Gastroesophageal sphincter (tissue), 4 donors: Measurements from ENCODE around the gene CRKL. TPM values are rescaled to one million over a fixed set of nuclear protein-coding genes. Genes with fewer than 3 reads are reported as not detected.
A peak's percentile ranks its signal among the peaks of the same experiment; 100 is the strongest.
"Not testable (repeated sequence)": the region's sequence is repeated elsewhere in the genome, so short reads cannot be mapped to it uniquely, and the experiment has no call there.

ENCODE experiments used
- ATAC-seq: fragments of 150-250 bp; one replicate; pipeline ENCODE4 v1.9.1; 2016; ENCODE audit warnings: mild to moderate bottlenecking, moderate library complexity
- H3K27ac ChIP-seq, 4 donors: fragments of 200-600 bp; sonication (generic) in 3 of 4; 1 replicate in 3 of 4; 2 replicates in 1 of 4; pipeline ENCODE4 v1.5.1; 2016 to 2019
- H3K27me3 ChIP-seq: fragments of 200-600 bp; sonication (generic); one replicate; pipeline ENCODE4 v1.5.1; 2019
- H3K36me3 ChIP-seq, 2 donors: fragments of 200-600 bp; sonication (generic); one replicate each; pipeline ENCODE4 v1.5.1; 2019; ENCODE audit warnings: control low read depth in 1 of 2
- H3K4me1 ChIP-seq, 3 donors: fragments of 200-600 bp; sonication (generic); 1 replicate in 2 of 3; 2 replicates in 1 of 3; pipeline ENCODE4 v1.5.1; 2016 to 2019; ENCODE audit warnings: control low read depth in 2 of 3
- H3K4me3 ChIP-seq, 2 donors: fragments of 200-600 bp; sonication (generic); one replicate each; pipeline ENCODE4 v1.5.1; 2019; ENCODE audit warnings: mild to moderate bottlenecking in 1 of 2, moderate library complexity in 1 of 2
- H3K9me3 ChIP-seq, 3 donors: fragments of 200-600 bp; sonication (generic); one replicate each; pipeline ENCODE4 v1.5.1; 2017 to 2019; ENCODE audit warnings: control low read depth in 2 of 3
- CTCF ChIP-seq, 4 experiments: fragments of 200-600 bp in 2 of 4; fragments of 450-650 bp in 2 of 4; sonication (generic) in 1 of 4; IDR thresholded peaks; one replicate each; pipeline ENCODE4 v1.5.1; 2017 to 2019; ENCODE audit warnings: antibody characterized with exemption in 4 of 4, mild to moderate bottlenecking in 2 of 4, moderate library complexity in 2 of 4
- EP300 ChIP-seq: sonication (generic); formaldehyde crosslinking; IDR thresholded peaks from one replicate; pipeline ENCODE4 v1.6.1; 2017; ENCODE audit warnings: antibody characterized with exemption, mild to moderate bottlenecking
- POLR2A ChIP-seq, 2 donors: fragments of 450-650 bp; IDR thresholded peaks; one replicate each; pipeline ENCODE4 v1.6.1; 2017; ENCODE audit warnings: antibody characterized with exemption in 2 of 2, mild to moderate bottlenecking in 2 of 2, moderate library complexity in 1 of 2
- POLR2AphosphoS5 ChIP-seq: sonication (generic); formaldehyde crosslinking; IDR thresholded peaks from one replicate; pipeline ENCODE4 v1.6.1; 2017; ENCODE audit warnings: antibody characterized with exemption
- WGBS, 2 donors: methylation state at CpG; one replicate each; pipeline ENCODE4 v1.1.5; 2018; ENCODE audit warnings: low coverage in 1 of 2; 5-methylcytosine and 5-hydroxymethylcytosine counted together
- total RNA-seq, 4 donors: library from RNA; depleted of rRNA; stranded (reverse); fragments of >200 nt; gene quantifications; one replicate each; pipeline ENCODE4 v1.1.0, GENCODE V29; 2016

CRKL gene
- total RNA-seq, 4 donors from 2014 or later, result 42.5 to 55.8 (median 46.0) TPM

GRCh38 chr22:20937031-20937793 is 20.0 kb downstream of the CRKL start:
- TF ChIP-seq EP300 (no peak), POLR2A (IDR thresholded peaks at IDR 0.05) (no peak), POLR2AphosphoS5 (no peak), CTCF (IDR thresholded peaks at IDR 0.05) (no peak)
- no peak overlapping the region for H3K4me3 ChIP-seq
- WGBS, 2 donors, result 63 to 70% methylated on average over 4 to 6 of the region's 12 CpGs
- H3K27me3 ChIP-seq, result no peaks in the 10 kb centered on the region
- peaks cover 0 to 41% of the 10 kb centered on the region in 2 donors for H3K36me3 ChIP-seq
- ATAC-seq, result no peak
- H3K27ac ChIP-seq, result no peak overlapping the region
- no peaks in the 10 kb centered on the region for H3K9me3 ChIP-seq
- H3K4me1 ChIP-seq, result peaks cover 4 to 78% (median 20%) of the 10 kb centered on the region in 3 donors

- ATAC-seq, result no peak
- peaks cover 4 to 71% (median 22%) of the 10 kb centered on the region in 3 donors for H3K4me1 ChIP-seq
- TF ChIP-seq EP300 (no peak), CTCF (IDR thresholded peaks at IDR 0.05) (no peak), POLR2AphosphoS5 (no peak), POLR2A (IDR thresholded peaks at IDR 0.05) (no peak)
- no peak overlapping the region for H3K4me3 ChIP-seq
- H3K27ac ChIP-seq, result no peak overlapping the region
- no peaks in the 10 kb centered on the region for H3K27me3 ChIP-seq
- H3K36me3 ChIP-seq, result peaks cover 0 to 41% of the 10 kb centered on the region in 2 donors
- no peaks in the 10 kb centered on the region for H3K9me3 ChIP-seq
- 58 to 73% methylated on average over 5 to 8 of the region's 8 CpGs for WGBS, 2 donors
These were observed 20.8 kb downstream of the CRKL start for GRCh38 chr22:20937794-20938671.

- H3K27ac ChIP-seq, H3K27me3 ChIP-seq, H3K4me3 ChIP-seq, H3K9me3 ChIP-seq, ATAC-seq: not testable (repeated sequence)
- Histone ChIP-seq H3K36me3 (peaks cover 0 to 28% of the 10 kb centered on the region in 2 donors), H3K4me1 (peaks cover 4 to 86% (median 22%) of the 10 kb centered on the region in 3 donors)
- 84 to 89% methylated on average over 6 to 10 of the region's 14 CpGs for WGBS, 2 donors
These were observed 22.4 kb downstream of the CRKL start for GRCh38 chr22:20939457-20940185.

- Histone ChIP-seq H3K4me3 (no peak overlapping the region), H3K27me3 (no peaks in the 10 kb centered on the region), H3K4me1 (peaks cover 4 to 88% (median 22%) of the 10 kb centered on the region in 3 donors), H3K36me3 (peaks cover 0 to 22% of the 10 kb centered on the region in 2 donors), H3K9me3 (no peaks in the 10 kb centered on the region), H3K27ac (no peak overlapping the region)
- WGBS, 2 donors, result 47 to 60% methylated on average over 1 to 3 of the region's 3 CpGs
- TF ChIP-seq CTCF (IDR thresholded peaks at IDR 0.05), result no peak
- no peak for TF ChIP-seq POLR2AphosphoS5
- TF ChIP-seq POLR2A (IDR thresholded peaks at IDR 0.05), result no peak
- no peak for TF ChIP-seq EP300
- ATAC-seq, result peak; percentile 46
These were observed 23.0 kb downstream of the CRKL start for GRCh38 chr22:20940186-20940651.

- Histone ChIP-seq H3K27ac (no peak overlapping the region), H3K27me3 (no peaks in the 10 kb centered on the region), H3K4me3 (no peak overlapping the region), H3K9me3 (no peaks in the 10 kb centered on the region), H3K36me3 (peaks cover 0 to 17% of the 10 kb centered on the region in 2 donors), H3K4me1 (peaks cover 4 to 88% (median 26%) of the 10 kb centered on the region in 3 donors)
- ATAC-seq, result no peak
- WGBS, 2 donors, result 60 to 84% methylated on average over 2 to 4 of the region's 4 CpGs
- no peak for TF ChIP-seq CTCF (IDR thresholded peaks at IDR 0.05)
- no peak for TF ChIP-seq POLR2A (IDR thresholded peaks at IDR 0.05)
- TF ChIP-seq POLR2AphosphoS5, result no peak
These were observed 23.7 kb downstream of the CRKL start for GRCh38 chr22:20940904-20941385.

- WGBS, 2 donors, result 61 to 73% methylated on average over 2 to 5 of the region's 7 CpGs
- H3K9me3 ChIP-seq, result not testable (repeated sequence)
These were observed 25.1 kb downstream of the CRKL start for GRCh38 chr22:20942203-20942902.

More at GRCh38 chr22:20942203-20942902, 25.1 kb downstream of the CRKL start:
- not testable (repeated sequence) for ATAC-seq, H3K27me3 ChIP-seq, H3K36me3 ChIP-seq, H3K27ac ChIP-seq, H3K4me3 ChIP-seq
- H3K4me1 ChIP-seq, result peaks cover 3 to 88% (median 18%) of the 10 kb centered on the region in 3 donors
